ENCODE measurements around the gene RBM33. TPM values are rescaled to one million over a fixed set of nuclear protein-coding genes. Genes with fewer than 3 reads are reported as not detected.
A peak's percentile ranks its signal among the peaks of the same experiment; 100 is the strongest.

Gene RBM33
- total RNA-seq, 4 donors from 2014 or later = 20.6 to 85.1 (median 38.4) TPM

DNA sequence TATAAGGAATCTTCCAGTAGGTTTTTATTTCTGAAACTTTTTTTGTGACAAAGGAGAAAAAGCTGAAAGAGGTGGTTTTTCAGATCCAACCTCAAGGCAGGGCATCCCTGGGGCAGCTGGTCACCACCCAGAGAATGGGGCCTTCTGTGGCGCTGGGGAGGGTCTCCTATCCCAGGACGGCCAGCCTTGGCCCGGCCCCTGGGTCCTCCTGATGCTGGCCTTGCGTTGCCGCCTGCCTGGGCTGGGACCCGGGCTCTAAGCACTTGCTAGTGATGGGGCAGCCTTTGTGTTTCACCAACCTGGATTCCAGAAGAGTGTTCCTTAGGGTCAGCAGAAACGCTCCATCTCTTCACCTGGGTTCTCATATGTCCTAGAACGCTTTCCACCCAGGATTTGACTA is 151.5 kb downstream of the RBM33 start:
- H3K27me3 ChIP-seq = peaks cover 0 to 10% of the 10 kb centered on the region in 2 donors
- no peaks in the 10 kb centered on the region for H3K9me3 ChIP-seq
- no peak overlapping the region for H3K4me3 ChIP-seq
- DNase-seq = no peak
- no peaks in the 10 kb centered on the region for H3K36me3 ChIP-seq
- no peaks in the 10 kb centered on the region for H3K4me1 ChIP-seq
- no peak overlapping the region for H3K27ac ChIP-seq
- TF ChIP-seq POLR2A (IDR thresholded peaks at IDR 0.05) = no peak
- TF ChIP-seq, protein P1, sequence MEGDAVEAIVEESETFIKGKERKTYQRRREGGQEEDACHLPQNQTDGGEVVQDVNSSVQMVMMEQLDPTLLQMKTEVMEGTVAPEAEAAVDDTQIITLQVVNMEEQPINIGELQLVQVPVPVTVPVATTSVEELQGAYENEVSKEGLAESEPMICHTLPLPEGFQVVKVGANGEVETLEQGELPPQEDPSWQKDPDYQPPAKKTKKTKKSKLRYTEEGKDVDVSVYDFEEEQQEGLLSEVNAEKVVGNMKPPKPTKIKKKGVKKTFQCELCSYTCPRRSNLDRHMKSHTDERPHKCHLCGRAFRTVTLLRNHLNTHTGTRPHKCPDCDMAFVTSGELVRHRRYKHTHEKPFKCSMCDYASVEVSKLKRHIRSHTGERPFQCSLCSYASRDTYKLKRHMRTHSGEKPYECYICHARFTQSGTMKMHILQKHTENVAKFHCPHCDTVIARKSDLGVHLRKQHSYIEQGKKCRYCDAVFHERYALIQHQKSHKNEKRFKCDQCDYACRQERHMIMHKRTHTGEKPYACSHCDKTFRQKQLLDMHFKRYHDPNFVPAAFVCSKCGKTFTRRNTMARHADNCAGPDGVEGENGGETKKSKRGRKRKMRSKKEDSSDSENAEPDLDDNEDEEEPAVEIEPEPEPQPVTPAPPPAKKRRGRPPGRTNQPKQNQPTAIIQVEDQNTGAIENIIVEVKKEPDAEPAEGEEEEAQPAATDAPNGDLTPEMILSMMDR (IDR thresholded peaks at IDR 0.05) = no peak
- intact Hi-C loops (cut with DNase I; ENCODE audit: low total_unique reads) = loop anchor here (10.0 kb wide), 1 partner anchor 1019 kb away; no protein-coding TSS in a partner anchor

DNA sequence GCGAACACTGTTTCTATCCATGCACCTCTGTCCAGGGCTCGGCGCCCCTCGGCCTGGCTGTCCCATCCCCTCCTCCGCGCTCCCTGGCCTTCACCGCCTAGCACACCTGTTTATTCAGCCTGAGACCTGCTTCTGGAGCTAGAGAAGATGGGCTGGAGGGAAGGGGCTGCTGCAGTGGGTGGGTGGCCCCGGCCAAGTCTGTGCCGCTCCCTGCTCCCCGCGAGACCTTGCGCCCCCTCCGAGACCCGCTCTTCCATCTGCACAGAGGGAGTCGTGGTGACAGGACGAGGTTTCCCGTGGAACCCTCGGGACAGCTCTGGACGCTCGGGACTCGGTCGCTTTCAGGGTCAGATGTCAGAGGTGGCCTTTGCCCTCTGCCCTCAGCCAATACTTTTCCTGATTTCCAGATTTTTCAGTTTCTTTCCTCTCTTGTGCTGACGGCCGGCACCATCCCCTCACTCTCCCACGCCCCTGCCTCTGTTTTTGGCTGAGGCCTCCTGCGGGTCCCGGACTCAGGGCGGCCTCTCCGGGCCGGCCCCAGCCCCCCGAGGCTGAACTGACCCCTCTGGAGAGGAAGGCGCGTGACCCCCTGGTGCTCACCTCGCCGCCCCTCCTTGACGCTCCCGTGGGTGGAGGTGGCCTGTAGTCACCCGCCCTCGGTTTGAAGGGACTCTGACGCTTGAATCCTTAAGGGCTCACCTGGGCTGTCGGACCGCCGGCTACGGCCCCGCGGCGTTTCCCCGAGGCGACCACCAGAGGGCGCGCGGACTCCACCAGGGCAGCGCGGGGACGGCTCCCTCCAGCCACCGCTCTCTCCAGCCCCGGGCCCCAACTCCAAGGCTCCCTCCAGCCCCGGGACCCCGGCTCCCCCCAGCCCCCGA is 152.2 kb downstream of the RBM33 start:
- intact Hi-C loops (cut with DNase I; ENCODE audit: low total_unique reads) = loop anchor here (10.0 kb wide), 1 partner anchor 1018 kb away; no protein-coding TSS in a partner anchor
- peaks cover 0 to 14% of the 10 kb centered on the region in 2 donors for H3K27me3 ChIP-seq
- no peak overlapping the region for H3K27ac ChIP-seq
- H3K9me3 ChIP-seq = no peaks in the 10 kb centered on the region
- H3K4me1 ChIP-seq = no peaks in the 10 kb centered on the region
- no peaks in the 10 kb centered on the region for H3K36me3 ChIP-seq
- TF ChIP-seq POLR2A (IDR thresholded peaks at IDR 0.05) = no peak
- TF ChIP-seq, protein P1 (IDR thresholded peaks at IDR 0.05) = peak; percentile 69 to 87 (median 76)
- DNase-seq = peak; percentile 33 to 45
- no peak overlapping the region for H3K4me3 ChIP-seq

DNA sequence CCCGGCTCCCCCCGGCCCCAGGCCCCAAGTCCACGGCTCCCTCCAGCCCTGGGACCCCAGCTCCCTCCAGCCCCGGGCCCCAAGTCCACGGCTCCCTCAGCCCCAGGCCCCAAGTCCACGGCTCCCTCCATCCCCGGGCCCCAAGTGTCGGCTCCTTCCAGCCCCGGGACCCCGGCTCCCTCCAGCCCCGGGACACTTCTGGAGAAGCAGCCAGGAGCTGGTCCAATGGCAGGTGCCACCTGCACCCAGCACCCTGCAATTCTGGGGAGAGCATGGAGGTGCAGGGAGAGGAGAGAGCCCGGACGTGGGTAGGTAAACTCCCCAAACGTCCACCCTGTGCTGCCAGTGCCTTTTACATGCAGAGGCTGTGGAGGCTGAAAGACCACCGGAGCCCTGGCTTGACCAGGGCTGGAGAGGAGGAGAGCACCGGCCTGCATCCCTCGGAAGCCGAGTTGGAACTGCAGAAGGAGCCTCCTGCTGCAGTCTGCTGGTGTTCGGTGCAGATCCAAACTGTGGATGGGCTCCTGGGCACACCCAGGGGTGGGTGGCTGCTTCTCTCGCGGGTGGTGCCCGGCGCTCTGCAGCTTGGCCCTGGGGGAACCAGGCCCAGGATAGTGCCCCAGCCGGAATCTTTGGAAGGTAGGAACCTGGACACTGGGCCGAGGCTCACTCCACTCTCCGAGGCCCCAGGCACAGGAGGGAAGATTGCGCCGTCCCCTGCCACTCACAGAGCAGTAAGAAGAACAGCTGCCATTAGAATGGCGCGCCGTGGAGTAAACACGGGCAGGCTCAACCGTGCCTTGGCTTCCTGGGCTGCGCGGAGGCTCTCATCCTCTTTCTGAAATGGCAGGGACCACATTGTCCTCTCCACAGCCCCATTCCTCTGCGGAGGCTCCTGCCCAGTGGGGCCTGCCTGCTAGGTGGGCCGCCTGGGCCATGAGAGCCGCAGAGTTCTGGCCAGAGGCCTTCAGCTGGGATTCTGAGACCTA is 153.1 kb downstream of the RBM33 start:
- DNase-seq = no peak
- Histone ChIP-seq H3K27ac (no peak overlapping the region), H3K36me3 (no peaks in the 10 kb centered on the region), H3K9me3 (no peaks in the 10 kb centered on the region), H3K4me3 (no peak overlapping the region), H3K27me3 (peaks cover 0 to 21% of the 10 kb centered on the region in 2 donors), H3K4me1 (no peaks in the 10 kb centered on the region)
- intact Hi-C loops (cut with DNase I; ENCODE audit: low total_unique reads) = loop anchor here (10.0 kb wide), 1 partner anchor 1017 kb away; no protein-coding TSS in a partner anchor
- TF ChIP-seq, protein P1 (IDR thresholded peaks at IDR 0.05) = no peak
- TF ChIP-seq POLR2A (IDR thresholded peaks at IDR 0.05) = no peak

DNA sequence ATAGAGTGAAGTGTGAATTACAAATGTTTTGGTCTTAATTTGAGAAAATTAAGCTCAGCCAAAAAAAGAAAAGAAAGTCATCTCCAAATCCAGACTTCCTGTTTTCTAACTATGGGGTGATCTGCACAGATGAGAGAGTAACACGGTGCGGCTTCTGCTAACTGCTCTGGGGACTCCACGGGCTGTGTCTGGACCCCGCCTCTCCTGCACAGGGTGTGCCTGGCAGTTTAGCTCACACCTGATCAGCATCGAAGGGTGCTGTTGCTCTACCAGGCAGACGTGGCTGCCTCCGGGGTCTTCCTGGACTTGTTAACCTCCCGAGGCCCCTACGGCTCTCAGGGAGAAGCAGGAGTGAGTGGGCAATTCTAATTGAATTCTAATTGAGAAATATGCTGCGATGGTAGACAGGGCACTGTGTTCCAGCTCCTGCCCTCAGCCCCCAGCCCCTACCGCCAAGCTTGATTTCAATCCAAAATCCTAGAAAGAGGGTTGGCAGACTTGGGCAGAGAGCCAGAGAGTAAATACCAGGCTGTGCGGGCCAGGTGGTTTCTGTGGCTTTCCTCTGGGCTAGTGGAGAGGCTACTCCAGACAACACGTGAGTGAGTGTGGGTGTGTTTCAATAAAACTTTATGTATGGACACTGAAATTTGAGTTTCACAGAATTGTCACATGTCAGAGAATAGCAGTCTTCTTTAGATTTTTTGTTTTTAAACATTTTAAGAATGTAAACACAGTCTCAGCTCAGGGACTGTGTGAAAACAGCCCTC is 154.4 kb downstream of the RBM33 start:
- H3K4me3 ChIP-seq = no peak overlapping the region
- H3K36me3 ChIP-seq = no peaks in the 10 kb centered on the region
- H3K27me3 ChIP-seq = peaks cover 0 to 23% of the 10 kb centered on the region in 2 donors
- peaks cover 0 to 10% of the 10 kb centered on the region in 2 donors for H3K4me1 ChIP-seq
- no peak for DNase-seq
- H3K27ac ChIP-seq = no peak overlapping the region
- TF ChIP-seq POLR2A (IDR thresholded peaks at IDR 0.05) = no peak
- TF ChIP-seq, protein P1 (IDR thresholded peaks at IDR 0.05) = no peak
- no peaks in the 10 kb centered on the region for H3K9me3 ChIP-seq
- intact Hi-C loops (cut with DNase I; ENCODE audit: low total_unique reads) = loop anchor here (10.0 kb wide), 1 partner anchor 1016 kb away; no protein-coding TSS in a partner anchor
